VCaP (cell line): ENCODE measurements around the gene CACNA2D1.

ENCODE experiments used
- H3K27ac ChIP-seq: fragments of 450-650 bp; 2 replicates; pipeline ENCODE4 v1.5.1; 2017
- CTCF ChIP-seq: fragments of 450-650 bp; conservative IDR thresholded peaks from 2 replicates; pipeline ENCODE4 v1.5.1; 2017; ENCODE audit warnings: mild to moderate bottlenecking, moderate library complexity

Gene CACNA2D1

GRCh38 chr7:82050792-82051191 lies 392.8 kb downstream of the CACNA2D1 start:
- TF ChIP-seq CTCF: no peak
- peak overlapping the region; percentile 54 for H3K27ac ChIP-seq

DNA sequence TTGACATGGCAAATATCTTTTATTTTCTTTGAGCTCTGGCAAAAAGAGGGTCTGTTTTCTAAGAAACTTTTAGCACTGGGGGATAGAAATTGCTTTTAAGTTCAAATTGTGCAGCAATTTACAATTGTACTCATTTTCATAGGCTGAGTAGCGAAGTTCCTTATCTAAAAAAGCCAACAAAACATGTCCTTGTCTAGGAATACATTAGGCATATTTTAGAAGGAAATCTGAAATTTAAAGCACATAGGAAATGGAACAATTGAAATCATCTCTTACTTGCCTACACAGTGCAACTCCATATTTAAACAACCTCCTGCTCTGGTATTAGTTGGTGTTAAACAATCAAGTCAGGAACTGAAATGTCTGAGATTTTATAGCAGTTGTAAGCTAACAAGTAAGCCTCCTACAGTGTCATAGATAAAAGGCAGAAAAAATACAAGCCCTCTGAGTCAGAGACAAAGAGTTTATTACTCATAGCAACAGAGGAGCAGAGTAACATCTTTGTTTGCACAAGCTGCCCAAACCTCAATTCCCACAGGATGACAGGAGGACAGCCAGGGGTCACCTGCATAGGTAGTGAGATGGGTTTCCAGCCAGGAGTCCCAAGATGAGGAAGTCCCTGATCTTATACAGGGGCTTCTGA lies 393.6 kb downstream of the CACNA2D1 start:
- no peak for TF ChIP-seq CTCF

GRCh38 chr7:82049442-82049841 lies 394.1 kb downstream of the CACNA2D1 start:
- peak overlapping the region; percentile 54 for H3K27ac ChIP-seq
- no peak for TF ChIP-seq CTCF

More for the DNA sequence above, 393.6 kb downstream of the CACNA2D1 start:
- H3K27ac ChIP-seq: peak overlapping the region; percentile 54

GRCh38 chr7:82044497-82045080 lies 399.0 kb downstream of the CACNA2D1 start:
- H3K27ac ChIP-seq: no peak overlapping the region
- TF ChIP-seq CTCF: peak; percentile 80

GRCh38 chr7:82039621-82040020 lies 404.0 kb downstream of the CACNA2D1 start:
- H3K27ac ChIP-seq: no peak overlapping the region
- TF ChIP-seq CTCF: no peak

- TF ChIP-seq CTCF: no peak
- no peak overlapping the region for H3K27ac ChIP-seq
Measured at GRCh38 chr7:82036146-82036886, 407.3 kb downstream of the CACNA2D1 start.

- H3K27ac ChIP-seq: no peak overlapping the region
- TF ChIP-seq CTCF: no peak
Measured at GRCh38 chr7:82035456-82035855, 408.1 kb downstream of the CACNA2D1 start.
